ENCODE data around the gene DCHS2. TPM values are rescaled to one million over a fixed set of nuclear protein-coding genes. Genes with fewer than 3 reads are reported as not detected.

DCHS2 gene
- total RNA-seq, 4 donors from 2014 or later: 2.3 to 5.0 (median 3.2) TPM

DNA sequence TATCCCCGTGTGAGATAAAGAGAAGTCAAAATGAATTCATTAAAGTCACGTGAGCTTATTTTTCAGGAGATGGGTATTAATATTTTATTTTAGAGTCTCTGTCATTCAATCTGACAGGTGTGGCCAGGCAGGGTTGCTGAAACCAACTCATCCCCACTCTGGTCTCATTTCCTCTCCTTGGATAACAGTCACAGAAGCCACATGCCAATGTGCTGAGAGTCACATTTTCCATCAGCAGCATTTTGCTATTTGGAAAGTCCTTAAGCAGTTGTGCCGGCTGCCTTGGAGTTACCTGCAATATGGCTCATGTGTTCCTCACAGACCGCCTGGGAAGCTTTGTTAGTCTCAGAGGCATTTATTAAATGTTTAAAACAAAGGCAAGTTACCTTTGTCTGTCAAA, 302.3 kb downstream of the DCHS2 start:
- no peak overlapping the region for H3K4me3 ChIP-seq
- no peaks in the 10 kb centered on the region for H3K9me3 ChIP-seq
- H3K36me3 ChIP-seq: no peaks in the 10 kb centered on the region
- TF ChIP-seq POLR2AphosphoS5 (IDR thresholded peaks at IDR 0.05) (no peak), EP300 (IDR thresholded peaks at IDR 0.05) (no peak), POLR2A (IDR thresholded peaks at IDR 0.05) (no peak)
- TF ChIP-seq, protein P1, sequence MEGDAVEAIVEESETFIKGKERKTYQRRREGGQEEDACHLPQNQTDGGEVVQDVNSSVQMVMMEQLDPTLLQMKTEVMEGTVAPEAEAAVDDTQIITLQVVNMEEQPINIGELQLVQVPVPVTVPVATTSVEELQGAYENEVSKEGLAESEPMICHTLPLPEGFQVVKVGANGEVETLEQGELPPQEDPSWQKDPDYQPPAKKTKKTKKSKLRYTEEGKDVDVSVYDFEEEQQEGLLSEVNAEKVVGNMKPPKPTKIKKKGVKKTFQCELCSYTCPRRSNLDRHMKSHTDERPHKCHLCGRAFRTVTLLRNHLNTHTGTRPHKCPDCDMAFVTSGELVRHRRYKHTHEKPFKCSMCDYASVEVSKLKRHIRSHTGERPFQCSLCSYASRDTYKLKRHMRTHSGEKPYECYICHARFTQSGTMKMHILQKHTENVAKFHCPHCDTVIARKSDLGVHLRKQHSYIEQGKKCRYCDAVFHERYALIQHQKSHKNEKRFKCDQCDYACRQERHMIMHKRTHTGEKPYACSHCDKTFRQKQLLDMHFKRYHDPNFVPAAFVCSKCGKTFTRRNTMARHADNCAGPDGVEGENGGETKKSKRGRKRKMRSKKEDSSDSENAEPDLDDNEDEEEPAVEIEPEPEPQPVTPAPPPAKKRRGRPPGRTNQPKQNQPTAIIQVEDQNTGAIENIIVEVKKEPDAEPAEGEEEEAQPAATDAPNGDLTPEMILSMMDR (IDR thresholded peaks at IDR 0.05): no peak
- WGBS, 2 donors (ENCODE audit: low coverage in 1 of 2): 66 to 70% methylated on average over 3 to 4 of the region's 4 CpGs
- H3K27ac ChIP-seq: no peak overlapping the region
- H3K27me3 ChIP-seq: no peaks in the 10 kb centered on the region
- no peak for ATAC-seq
- H3K4me1 ChIP-seq: no peaks in the 10 kb centered on the region

DNA sequence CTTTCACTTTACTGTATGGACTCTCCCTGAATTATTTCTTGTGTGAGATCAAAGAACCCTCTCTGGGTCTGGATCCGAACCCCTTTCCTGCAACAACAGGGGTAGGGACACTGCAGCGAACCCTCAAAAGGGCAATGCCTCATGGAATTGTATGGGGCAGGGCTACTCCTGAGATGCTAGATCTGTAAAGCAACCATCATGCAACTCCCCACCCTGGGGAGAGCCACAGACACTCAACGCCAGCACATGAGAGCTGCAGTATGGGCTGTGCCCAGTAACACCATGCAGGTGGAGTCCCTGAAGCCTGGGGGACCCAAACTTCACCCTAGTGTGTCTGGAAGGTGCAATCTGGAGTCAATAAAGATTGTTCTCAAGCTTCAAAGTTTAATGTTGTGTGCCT, 304.7 kb downstream of the DCHS2 start:
- no peak overlapping the region for H3K4me3 ChIP-seq
- ATAC-seq: no peak
- no peaks in the 10 kb centered on the region for H3K36me3 ChIP-seq
- H3K4me1 ChIP-seq: no peaks in the 10 kb centered on the region
- H3K27ac ChIP-seq: no peak overlapping the region
- no peaks in the 10 kb centered on the region for H3K9me3 ChIP-seq
- H3K27me3 ChIP-seq: no peaks in the 10 kb centered on the region
- 88% methylated on average over 3 of the region's 3 CpGs; no CpG with 5 or more reads in 1 of the 2 donors for WGBS, 2 donors (ENCODE audit: low coverage in 1 of 2)
- TF ChIP-seq, protein P1 (IDR thresholded peaks at IDR 0.05): no peak

DNA sequence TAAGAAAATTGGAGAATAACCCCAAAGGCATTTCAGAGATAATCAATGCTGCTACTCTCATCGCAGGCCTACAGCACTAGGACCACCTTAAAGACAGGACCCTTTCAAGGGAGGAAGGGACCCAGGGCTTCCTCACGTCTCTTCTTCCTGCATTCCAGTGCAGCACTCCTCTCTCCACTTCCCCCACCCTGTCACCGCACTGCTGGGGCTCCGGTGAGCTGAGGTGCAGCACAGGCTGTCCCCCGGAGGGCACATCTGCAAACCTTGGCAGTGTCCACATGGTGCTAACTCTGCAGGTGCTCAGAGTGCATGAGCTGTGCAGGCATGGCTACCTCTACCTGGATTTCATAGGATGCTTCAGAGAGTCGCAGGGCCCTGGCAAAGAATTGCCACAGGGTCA, 305.6 kb downstream of the DCHS2 start:
- Histone ChIP-seq H3K4me1 (no peaks in the 10 kb centered on the region), H3K36me3 (no peaks in the 10 kb centered on the region), H3K27me3 (no peaks in the 10 kb centered on the region), H3K9me3 (no peaks in the 10 kb centered on the region), H3K27ac (no peak overlapping the region), H3K4me3 (no peak overlapping the region)
- TF ChIP-seq POLR2A (IDR thresholded peaks at IDR 0.05) (no peak), POLR2AphosphoS5 (IDR thresholded peaks at IDR 0.05) (no peak), EP300 (IDR thresholded peaks at IDR 0.05) (no peak)
- TF ChIP-seq, protein P1 (IDR thresholded peaks at IDR 0.05): no peak
- peak; percentile 28 for ATAC-seq
- WGBS, 2 donors (ENCODE audit: low coverage in 1 of 2): 20 to 58% methylated on average over 1 to 2 of the region's 6 CpGs

DNA sequence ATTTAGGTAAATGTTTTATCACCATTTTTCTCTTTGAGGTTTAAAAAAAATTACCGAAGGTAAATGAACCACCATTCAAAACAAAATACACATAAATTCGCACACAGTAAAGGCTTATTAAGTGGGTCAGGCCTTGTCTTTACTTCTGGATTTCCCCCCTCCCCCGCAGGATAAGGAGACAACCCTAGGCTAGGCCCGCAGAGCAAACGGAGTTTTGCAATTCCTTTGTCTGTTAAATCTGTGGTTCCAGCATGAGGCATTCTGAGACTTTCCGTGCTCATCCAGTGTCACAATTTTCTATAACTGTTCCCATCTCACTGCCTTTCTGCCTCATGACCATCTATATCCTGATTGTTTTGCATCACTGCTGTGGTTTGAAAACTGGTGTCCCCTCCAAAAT, 307.4 kb downstream of the DCHS2 start:
- Histone ChIP-seq H3K27ac (no peak overlapping the region), H3K4me3 (no peak overlapping the region)
- ATAC-seq: no peak

DNA sequence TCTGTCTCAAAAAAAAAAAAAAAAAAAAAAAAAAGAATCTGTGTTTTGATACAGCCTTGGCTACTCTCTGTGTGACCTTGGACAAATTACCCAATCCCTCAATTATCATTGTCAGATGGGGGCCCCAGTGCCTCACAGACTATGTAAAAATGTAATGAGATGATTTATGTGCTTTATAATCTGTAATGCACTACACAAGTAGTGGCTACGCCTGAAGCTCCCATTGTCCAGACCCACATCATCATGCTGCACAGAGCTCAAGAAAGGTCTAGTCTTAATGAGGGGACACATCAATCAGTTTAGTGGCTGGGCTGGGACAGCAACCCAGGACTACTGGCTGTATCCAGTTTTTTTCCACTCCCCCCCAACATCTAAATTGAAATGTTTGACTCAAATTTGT, 308.3 kb downstream of the DCHS2 start:
- no peak for ATAC-seq
- Histone ChIP-seq H3K9me3 (no peaks in the 10 kb centered on the region), H3K27ac (no peak overlapping the region), H3K4me1 (no peaks in the 10 kb centered on the region), H3K4me3 (no peak overlapping the region), H3K36me3 (no peaks in the 10 kb centered on the region), H3K27me3 (no peaks in the 10 kb centered on the region)
- WGBS, 2 donors (ENCODE audit: low coverage in 1 of 2): 67 to 83% methylated on average over 1 of the region's 1 CpG
- TF ChIP-seq POLR2AphosphoS5 (IDR thresholded peaks at IDR 0.05) (no peak), EP300 (IDR thresholded peaks at IDR 0.05) (no peak), POLR2A (IDR thresholded peaks at IDR 0.05) (no peak)
- TF ChIP-seq, protein P1 (IDR thresholded peaks at IDR 0.05): no peak

More for the DNA sequence above, 307.4 kb downstream of the DCHS2 start:
- TF ChIP-seq EP300 (IDR thresholded peaks at IDR 0.05): no peak
- no peak for TF ChIP-seq POLR2A (IDR thresholded peaks at IDR 0.05)
- TF ChIP-seq POLR2AphosphoS5 (IDR thresholded peaks at IDR 0.05): no peak
- TF ChIP-seq, protein P1 (IDR thresholded peaks at IDR 0.05): no peak
- Histone ChIP-seq H3K4me1 (no peaks in the 10 kb centered on the region), H3K9me3 (no peaks in the 10 kb centered on the region), H3K27me3 (no peaks in the 10 kb centered on the region), H3K36me3 (no peaks in the 10 kb centered on the region)
- WGBS, 2 donors (ENCODE audit: low coverage in 1 of 2): 74 to 86% methylated on average over 6 of the region's 6 CpGs

Other genes with a start within 250 kb of the DCHS2 start
- 10 to 100 TPM; 41.4 to 54.0 (median 45.7) TPM for gene PLRG1, start 58.6 kb upstream of the DCHS2 start, total RNA-seq
- gene FGB, start 71.2 kb upstream of the DCHS2 start, total RNA-seq: 1 to 10 TPM in 1 of 4 donors, not detected in 3; 1.7 TPM
- under 1 TPM in 1 of 4 donors, not detected in 3; 0.12 TPM for gene FGA, start 98.9 kb upstream of the DCHS2 start, total RNA-seq
- not detected for gene FGG, start 120.9 kb upstream of the DCHS2 start, total RNA-seq